ENCODE results near the gene TNFSF11.
A peak's percentile ranks its signal among the peaks of the same experiment; 100 is the strongest.

TNFSF11 gene

DNA sequence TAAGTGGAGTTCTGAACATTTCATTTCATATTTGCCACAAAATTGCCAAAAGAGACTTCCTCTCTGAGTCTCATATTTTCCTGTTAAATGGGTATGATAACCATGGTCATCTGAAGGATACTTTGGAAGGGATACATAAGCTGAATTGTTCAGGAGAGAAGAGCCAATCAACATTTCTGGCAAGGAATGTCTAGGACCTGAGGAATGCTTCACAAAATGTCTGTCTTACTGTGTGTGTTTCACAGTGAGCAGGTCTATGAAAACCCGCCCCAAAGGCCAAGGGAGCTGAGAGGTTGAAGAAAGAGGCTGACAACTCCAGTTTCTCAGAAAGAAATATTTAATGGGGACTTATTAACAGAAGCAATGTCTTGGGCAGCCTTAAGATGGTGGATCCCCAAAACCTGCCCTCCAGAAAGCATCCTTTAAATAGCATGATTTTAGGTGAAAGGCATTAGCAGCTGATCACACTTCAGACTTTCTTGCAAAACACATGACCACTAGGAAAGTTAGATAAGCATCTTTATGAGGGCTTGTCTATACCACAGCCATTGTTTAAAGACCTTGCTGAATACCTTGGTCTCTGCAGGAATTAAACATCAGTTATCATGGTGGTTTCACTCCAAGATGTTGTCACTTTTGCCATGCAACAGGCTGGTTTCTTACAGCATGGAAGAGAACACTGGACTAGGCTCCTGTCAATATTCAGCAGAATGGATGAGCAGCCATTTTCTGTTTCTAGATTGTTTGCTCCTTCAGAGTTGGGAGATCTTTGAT, 78.9 kb downstream of the TNFSF11 start:
- TF ChIP-seq, protein P1, sequence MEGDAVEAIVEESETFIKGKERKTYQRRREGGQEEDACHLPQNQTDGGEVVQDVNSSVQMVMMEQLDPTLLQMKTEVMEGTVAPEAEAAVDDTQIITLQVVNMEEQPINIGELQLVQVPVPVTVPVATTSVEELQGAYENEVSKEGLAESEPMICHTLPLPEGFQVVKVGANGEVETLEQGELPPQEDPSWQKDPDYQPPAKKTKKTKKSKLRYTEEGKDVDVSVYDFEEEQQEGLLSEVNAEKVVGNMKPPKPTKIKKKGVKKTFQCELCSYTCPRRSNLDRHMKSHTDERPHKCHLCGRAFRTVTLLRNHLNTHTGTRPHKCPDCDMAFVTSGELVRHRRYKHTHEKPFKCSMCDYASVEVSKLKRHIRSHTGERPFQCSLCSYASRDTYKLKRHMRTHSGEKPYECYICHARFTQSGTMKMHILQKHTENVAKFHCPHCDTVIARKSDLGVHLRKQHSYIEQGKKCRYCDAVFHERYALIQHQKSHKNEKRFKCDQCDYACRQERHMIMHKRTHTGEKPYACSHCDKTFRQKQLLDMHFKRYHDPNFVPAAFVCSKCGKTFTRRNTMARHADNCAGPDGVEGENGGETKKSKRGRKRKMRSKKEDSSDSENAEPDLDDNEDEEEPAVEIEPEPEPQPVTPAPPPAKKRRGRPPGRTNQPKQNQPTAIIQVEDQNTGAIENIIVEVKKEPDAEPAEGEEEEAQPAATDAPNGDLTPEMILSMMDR (IDR thresholded peaks at IDR 0.05; ENCODE audit: low read depth, low read length), result no peak
- DNase-seq (ENCODE audit: low read depth in 2 of 2), result no peak
- H3K4me3 ChIP-seq (replicated peaks in 1 of 2; ENCODE audit: low read depth in 2 of 2, low read length in 2 of 2), result no peak overlapping the region

DNA sequence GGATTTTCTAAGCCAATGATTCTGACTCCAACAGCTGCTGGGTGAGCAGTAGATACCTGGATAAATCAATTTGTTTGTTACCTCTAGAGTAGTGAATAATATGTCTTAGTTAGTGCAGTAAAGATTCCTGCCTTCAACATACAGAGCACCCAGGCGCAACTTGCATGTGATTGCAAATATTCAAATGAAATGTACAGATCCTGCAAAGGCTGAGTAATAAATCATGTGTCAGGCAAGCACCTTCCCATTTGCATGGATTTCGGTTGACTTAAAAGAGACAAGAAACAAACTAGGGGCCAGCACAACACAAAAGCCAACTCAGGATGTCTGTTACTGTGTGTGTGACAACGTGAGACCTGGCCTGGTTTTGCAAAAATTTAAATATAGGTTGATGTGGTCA, 79.7 kb downstream of the TNFSF11 start:
- DNase-seq (ENCODE audit: low read depth in 2 of 2), result no peak
- TF ChIP-seq, protein P1 (IDR thresholded peaks at IDR 0.05; ENCODE audit: low read depth, low read length), result no peak
- H3K4me3 ChIP-seq (replicated peaks in 1 of 2; ENCODE audit: low read depth in 2 of 2, low read length in 2 of 2), result no peak overlapping the region

DNA sequence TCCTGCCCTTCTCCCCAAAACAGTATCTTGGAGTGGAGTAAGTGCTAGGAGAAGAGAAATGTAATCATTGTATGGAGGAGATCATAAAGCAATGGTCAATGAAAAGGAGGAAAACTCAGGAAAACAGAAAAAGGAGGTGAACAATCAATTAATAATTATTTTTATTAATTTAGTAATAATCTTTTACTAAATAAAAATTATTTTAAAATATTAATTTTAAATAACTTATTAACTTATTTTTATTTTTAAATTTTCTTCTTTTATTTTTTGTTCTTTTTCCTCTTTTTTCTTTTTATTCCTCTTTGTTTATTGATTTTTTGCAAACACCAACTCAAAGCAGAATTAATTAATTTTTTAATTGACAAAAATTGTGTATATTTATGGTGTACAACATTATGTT, 80.3 kb downstream of the TNFSF11 start:
- no peak overlapping the region for H3K4me3 ChIP-seq (replicated peaks in 1 of 2; ENCODE audit: low read depth in 2 of 2, low read length in 2 of 2)
- no peak for DNase-seq (ENCODE audit: low read depth in 2 of 2)
- TF ChIP-seq, protein P1 (IDR thresholded peaks at IDR 0.05; ENCODE audit: low read depth, low read length), result no peak

DNA sequence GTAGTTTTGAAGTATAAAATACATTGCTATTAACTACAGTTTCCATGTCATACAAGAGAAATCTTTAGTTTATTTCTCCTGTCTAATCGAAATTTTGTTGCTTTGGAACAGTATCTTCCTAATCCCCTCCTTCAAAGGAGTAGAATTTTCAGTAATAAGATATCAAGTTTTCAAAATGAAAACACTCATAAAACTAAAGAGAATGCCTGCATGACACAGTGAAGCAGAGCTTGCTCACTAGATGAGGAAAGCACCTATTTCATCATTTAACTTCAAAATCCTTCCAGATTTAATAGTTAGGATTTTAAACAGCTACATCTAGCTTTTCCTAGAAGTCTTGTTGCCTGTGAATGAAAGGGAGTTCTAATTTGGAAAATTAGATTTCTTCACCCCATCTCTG, 80.8 kb downstream of the TNFSF11 start:
- H3K4me3 ChIP-seq (replicated peaks in 1 of 2; ENCODE audit: low read depth in 2 of 2, low read length in 2 of 2), result no peak overlapping the region
- TF ChIP-seq, protein P1 (IDR thresholded peaks at IDR 0.05; ENCODE audit: low read depth, low read length), result no peak
- DNase-seq (ENCODE audit: low read depth in 2 of 2), result peak in 1 of 2 donors; percentile 46

DNA sequence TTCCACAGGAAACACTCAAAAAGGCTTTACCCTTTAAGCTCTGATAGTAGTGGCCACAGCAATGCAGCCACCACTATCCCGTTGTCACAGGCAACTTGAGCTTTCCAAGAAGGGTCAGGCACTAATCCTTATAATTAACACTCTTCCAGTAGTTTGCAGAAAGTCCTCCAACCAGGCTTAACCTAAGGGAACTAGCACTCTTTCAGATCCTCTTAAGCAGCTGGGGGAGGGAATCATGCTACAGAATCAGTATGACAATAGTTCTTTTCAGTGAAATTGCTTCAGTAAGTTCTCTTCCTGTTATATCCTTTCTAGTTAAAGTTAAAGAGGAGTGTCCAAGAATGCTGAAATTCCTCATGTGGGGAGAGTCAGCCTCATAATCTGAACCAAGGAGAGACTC, 82.2 kb downstream of the TNFSF11 start:
- TF ChIP-seq, protein P1 (IDR thresholded peaks at IDR 0.05; ENCODE audit: low read depth, low read length), result no peak
- peak; percentile 11 to 29 for DNase-seq (ENCODE audit: low read depth in 2 of 2)
- H3K4me3 ChIP-seq (replicated peaks in 1 of 2; ENCODE audit: low read depth in 2 of 2, low read length in 2 of 2), result no peak overlapping the region

DNA sequence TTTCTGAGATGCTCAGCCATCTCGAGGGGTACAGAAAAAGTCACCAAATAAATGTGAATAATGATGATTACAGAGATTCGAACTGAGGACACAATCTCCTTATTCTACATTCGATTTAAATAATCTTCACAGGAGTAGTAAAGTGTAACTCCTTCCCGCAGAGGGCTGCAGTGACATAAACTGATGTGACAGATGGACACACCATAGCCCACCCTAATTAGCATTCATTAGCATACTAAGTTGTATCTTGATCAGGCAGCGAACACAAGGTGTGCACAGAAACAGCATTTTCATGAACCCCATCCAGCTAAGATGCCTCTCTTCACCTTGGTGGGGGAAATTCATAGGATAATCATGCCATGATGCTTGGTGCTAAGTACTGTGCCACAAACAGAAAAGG, 83.0 kb downstream of the TNFSF11 start:
- DNase-seq (ENCODE audit: low read depth in 2 of 2), result no peak
- TF ChIP-seq, protein P1 (IDR thresholded peaks at IDR 0.05; ENCODE audit: low read depth, low read length), result no peak
- H3K4me3 ChIP-seq (replicated peaks in 1 of 2; ENCODE audit: low read depth in 2 of 2, low read length in 2 of 2), result no peak overlapping the region

Data from cardiac fibroblast (primary cell).